Measurements from ENCODE around the gene ITPR3.

ITPR3 gene

GRCh38 chr6:33719326-33719987 is 98.3 kb downstream of the ITPR3 start:
- no peak overlapping the region for H3K4me3 ChIP-seq (ENCODE audit: low read depth, low read length)
- TF ChIP-seq CTCF (IDR thresholded peaks at IDR 0.05; ENCODE audit: low read depth, low read length, missing control alignments): no peak
- DNase-seq (ENCODE audit: low read depth): no peak

- no peak overlapping the region for H3K4me3 ChIP-seq (ENCODE audit: low read depth, low read length)
- no peak for TF ChIP-seq CTCF (IDR thresholded peaks at IDR 0.05; ENCODE audit: low read depth, low read length, missing control alignments)
Observed at GRCh38 chr6:33720998-33721397, 99.9 kb downstream of the ITPR3 start.

GRCh38 chr6:33721508-33721907 is 100.4 kb downstream of the ITPR3 start:
- no peak overlapping the region for H3K4me3 ChIP-seq (ENCODE audit: low read depth, low read length)
- DNase-seq (ENCODE audit: low read depth): no peak
- TF ChIP-seq CTCF (IDR thresholded peaks at IDR 0.05; ENCODE audit: low read depth, low read length, missing control alignments): no peak

More at GRCh38 chr6:33720998-33721397, 99.9 kb downstream of the ITPR3 start:
- no peak for DNase-seq (ENCODE audit: low read depth)

- no peak for TF ChIP-seq CTCF (IDR thresholded peaks at IDR 0.05; ENCODE audit: low read depth, low read length, missing control alignments)
- no peak for DNase-seq (ENCODE audit: low read depth)
- H3K4me3 ChIP-seq (ENCODE audit: low read depth, low read length): no peak overlapping the region
Observed at GRCh38 chr6:33722103-33722623, 101.0 kb downstream of the ITPR3 start.

- no peak overlapping the region for H3K4me3 ChIP-seq (ENCODE audit: low read depth, low read length)
- TF ChIP-seq CTCF (IDR thresholded peaks at IDR 0.05; ENCODE audit: low read depth, low read length, missing control alignments): no peak
- DNase-seq (ENCODE audit: low read depth): no peak
Observed at GRCh38 chr6:33723371-33724085, 102.4 kb downstream of the ITPR3 start.

- DNase-seq (ENCODE audit: low read depth): no peak
- no peak for TF ChIP-seq CTCF (IDR thresholded peaks at IDR 0.05; ENCODE audit: low read depth, low read length, missing control alignments)
- no peak overlapping the region for H3K4me3 ChIP-seq (ENCODE audit: low read depth, low read length)
Observed at GRCh38 chr6:33724102-33725023, 103.2 kb downstream of the ITPR3 start.
